Osteoblast (primary cell): ENCODE data around the gene IL27RA. TPM values are rescaled to one million over a fixed set of nuclear protein-coding genes. Genes with fewer than 3 reads are reported as not detected.

Experiments used
- DNase-seq: peaks from one replicate; pipeline ENCODE4 v3.0.0; 2011; ENCODE audit warnings: low spot score, mixed read lengths; ENCODE audit not compliant: insufficient read length; ENCODE audit errors: missing footprints
- H2AFZ ChIP-seq: 2 replicates; pipeline ENCODE4 v1.6.0; 2011; ENCODE audit warnings: mild to moderate bottlenecking, low read length
- H3K27ac ChIP-seq: 2 replicates; pipeline ENCODE4 v1.5.1; 2011; ENCODE audit warnings: mild to moderate bottlenecking, low read depth, low read length, moderate library complexity
- H3K27me3 ChIP-seq: 2 replicates; pipeline ENCODE4 v1.6.0; 2012; ENCODE audit warnings: mild to moderate bottlenecking, control low read depth, inconsistent platforms, low read length, moderate library complexity; ENCODE audit not compliant: insufficient read depth
- H3K36me3 ChIP-seq: 2 replicates; pipeline ENCODE4 v1.5.1; 2011; ENCODE audit warnings: mild to moderate bottlenecking, low read length, control low read depth, moderate library complexity; ENCODE audit not compliant: insufficient read depth
- H3K4me1 ChIP-seq: 2 replicates; pipeline ENCODE4 v1.5.1; 2011; ENCODE audit warnings: mild to moderate bottlenecking, low read length, control low read depth, moderate library complexity; ENCODE audit not compliant: insufficient read depth
- H3K4me2 ChIP-seq: 2 replicates; pipeline ENCODE4 v1.6.0; 2011; ENCODE audit warnings: mild to moderate bottlenecking, low read length; ENCODE audit not compliant: insufficient read depth
- H3K4me3 ChIP-seq: fragments of 200-600 bp; sonication (generic); 3 replicates; pipeline ENCODE4 v1.5.1; 2012; ENCODE audit warnings: mild to moderate bottlenecking, low read length, inconsistent platforms; ENCODE audit not compliant: insufficient read depth
- H3K79me2 ChIP-seq: 2 replicates; pipeline ENCODE4 v1.6.0; 2012; ENCODE audit warnings: mild to moderate bottlenecking, low read length, control low read depth, inconsistent platforms; ENCODE audit not compliant: insufficient read depth
- H3K9me3 ChIP-seq: 2 replicates; pipeline ENCODE4 v1.5.1; 2011; ENCODE audit warnings: low read depth, low read length, control low read depth
- H4K20me1 ChIP-seq: 2 replicates; pipeline ENCODE4 v1.6.0; 2012; ENCODE audit warnings: mild to moderate bottlenecking, low read length, control low read depth; ENCODE audit not compliant: insufficient read depth
- total RNA-seq: library from RNA; depleted of rRNA; stranded (reverse); fragments of >200 nt; gene quantifications from 2 replicates; pipeline ENCODE4 v1.2.3, GENCODE V29; 2012
- TF ChIP-seq, protein P1 (sequence below): IDR thresholded peaks from 2 replicates; pipeline ENCODE4 v1.5.1; 2011; ENCODE audit warnings: mild to moderate bottlenecking, low read depth, low read length, moderate library complexity; ENCODE audit errors: extremely low read depth

Gene IL27RA
- total RNA-seq, 1 donor, result 1.1 TPM

DNA sequence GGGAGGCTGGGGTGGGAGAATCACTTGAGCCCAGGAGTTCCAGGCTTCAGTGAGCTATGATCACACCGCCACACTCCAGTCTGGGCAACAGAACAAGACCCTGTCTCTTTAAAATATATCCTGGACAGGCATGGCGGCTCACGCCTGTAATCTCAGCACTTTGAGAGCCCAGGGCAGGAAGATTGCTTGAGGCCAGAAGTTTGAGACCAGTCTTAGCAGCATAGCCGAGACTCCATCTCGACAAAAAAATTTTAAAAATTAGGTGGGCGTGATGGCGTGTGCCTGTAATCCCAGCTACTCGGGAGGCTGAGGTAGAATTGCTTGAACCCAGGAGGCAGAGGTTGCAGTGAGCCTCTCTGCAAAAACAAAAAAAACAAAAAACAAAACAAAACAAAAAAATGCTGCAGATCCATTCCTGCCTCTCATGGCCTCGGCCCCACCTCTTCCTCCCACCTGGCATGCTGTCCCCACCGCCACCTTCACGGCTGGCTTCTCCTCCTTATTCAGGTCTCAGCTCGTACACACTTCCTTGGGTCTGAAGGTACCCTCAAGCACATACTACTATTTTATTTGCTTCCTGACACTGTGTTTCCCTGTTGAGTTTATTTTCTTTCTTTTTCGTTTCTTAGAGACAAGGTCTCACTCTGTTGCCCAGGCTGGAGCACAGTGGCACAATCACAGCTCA lies 30.7 kb upstream of the IL27RA start:
- no peaks in the 10 kb centered on the region for H3K36me3 ChIP-seq
- peaks cover 2% of the 10 kb centered on the region for H3K9me3 ChIP-seq
- H3K4me1 ChIP-seq, result peaks cover 19% of the 10 kb centered on the region
- H3K27ac ChIP-seq, result no peak overlapping the region
- H3K79me2 ChIP-seq, result peaks cover 46% of the 10 kb centered on the region
- TF ChIP-seq, protein P1, sequence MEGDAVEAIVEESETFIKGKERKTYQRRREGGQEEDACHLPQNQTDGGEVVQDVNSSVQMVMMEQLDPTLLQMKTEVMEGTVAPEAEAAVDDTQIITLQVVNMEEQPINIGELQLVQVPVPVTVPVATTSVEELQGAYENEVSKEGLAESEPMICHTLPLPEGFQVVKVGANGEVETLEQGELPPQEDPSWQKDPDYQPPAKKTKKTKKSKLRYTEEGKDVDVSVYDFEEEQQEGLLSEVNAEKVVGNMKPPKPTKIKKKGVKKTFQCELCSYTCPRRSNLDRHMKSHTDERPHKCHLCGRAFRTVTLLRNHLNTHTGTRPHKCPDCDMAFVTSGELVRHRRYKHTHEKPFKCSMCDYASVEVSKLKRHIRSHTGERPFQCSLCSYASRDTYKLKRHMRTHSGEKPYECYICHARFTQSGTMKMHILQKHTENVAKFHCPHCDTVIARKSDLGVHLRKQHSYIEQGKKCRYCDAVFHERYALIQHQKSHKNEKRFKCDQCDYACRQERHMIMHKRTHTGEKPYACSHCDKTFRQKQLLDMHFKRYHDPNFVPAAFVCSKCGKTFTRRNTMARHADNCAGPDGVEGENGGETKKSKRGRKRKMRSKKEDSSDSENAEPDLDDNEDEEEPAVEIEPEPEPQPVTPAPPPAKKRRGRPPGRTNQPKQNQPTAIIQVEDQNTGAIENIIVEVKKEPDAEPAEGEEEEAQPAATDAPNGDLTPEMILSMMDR, result no peak
- no peaks in the 10 kb centered on the region for H3K27me3 ChIP-seq
- no peak overlapping the region for H2AFZ ChIP-seq
- H3K4me2 ChIP-seq, result no peak overlapping the region
- no peak for DNase-seq
- H4K20me1 ChIP-seq, result peaks cover 13% of the 10 kb centered on the region
- H3K4me3 ChIP-seq, result no peak overlapping the region

DNA sequence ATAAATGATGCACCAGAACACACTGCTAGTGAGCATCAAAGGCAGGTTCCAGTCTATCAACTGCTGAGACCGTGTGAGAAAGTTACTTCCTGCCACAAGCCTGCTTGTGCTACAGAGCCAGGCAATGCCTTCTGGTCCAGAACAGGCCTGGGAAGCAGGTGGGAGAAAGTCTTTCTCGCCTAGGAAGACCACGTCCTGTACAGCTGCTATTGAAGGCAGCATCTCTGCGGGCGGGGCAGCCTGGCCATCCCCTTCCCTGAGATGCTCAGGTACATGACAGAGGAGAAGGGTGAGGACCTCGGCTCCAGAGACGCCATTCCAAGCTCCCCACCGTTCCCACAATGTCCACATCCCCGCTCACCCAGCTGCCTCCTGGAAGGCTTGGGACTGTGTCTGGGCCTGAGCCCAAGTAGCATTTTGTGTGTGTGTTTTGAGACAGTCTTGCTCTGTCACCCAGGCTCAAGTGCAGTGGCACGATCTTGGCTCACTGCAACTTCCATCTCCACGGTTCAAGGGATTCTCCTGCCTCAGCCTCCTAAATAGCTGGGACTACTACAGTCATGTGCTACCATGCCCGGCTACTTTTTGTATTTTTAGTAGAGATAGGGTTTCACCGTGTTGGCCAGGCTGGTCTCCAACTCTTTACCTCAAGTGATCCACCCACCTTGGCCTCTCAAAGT lies 28.9 kb upstream of the IL27RA start:
- Histone ChIP-seq H3K36me3 (no peaks in the 10 kb centered on the region), H4K20me1 (peaks cover 11% of the 10 kb centered on the region), H2AFZ (peak overlapping the region; percentile 47), H3K4me3 (no peak overlapping the region), H3K9me3 (peaks cover 2% of the 10 kb centered on the region), H3K4me1 (peaks cover 23% of the 10 kb centered on the region), H3K27ac (peak overlapping the region; percentile 36), H3K79me2 (peaks cover 42% of the 10 kb centered on the region), H3K4me2 (peak overlapping the region; percentile 41), H3K27me3 (no peaks in the 10 kb centered on the region)
- peak; percentile 49 for DNase-seq
- TF ChIP-seq, protein P1, result no peak

DNA sequence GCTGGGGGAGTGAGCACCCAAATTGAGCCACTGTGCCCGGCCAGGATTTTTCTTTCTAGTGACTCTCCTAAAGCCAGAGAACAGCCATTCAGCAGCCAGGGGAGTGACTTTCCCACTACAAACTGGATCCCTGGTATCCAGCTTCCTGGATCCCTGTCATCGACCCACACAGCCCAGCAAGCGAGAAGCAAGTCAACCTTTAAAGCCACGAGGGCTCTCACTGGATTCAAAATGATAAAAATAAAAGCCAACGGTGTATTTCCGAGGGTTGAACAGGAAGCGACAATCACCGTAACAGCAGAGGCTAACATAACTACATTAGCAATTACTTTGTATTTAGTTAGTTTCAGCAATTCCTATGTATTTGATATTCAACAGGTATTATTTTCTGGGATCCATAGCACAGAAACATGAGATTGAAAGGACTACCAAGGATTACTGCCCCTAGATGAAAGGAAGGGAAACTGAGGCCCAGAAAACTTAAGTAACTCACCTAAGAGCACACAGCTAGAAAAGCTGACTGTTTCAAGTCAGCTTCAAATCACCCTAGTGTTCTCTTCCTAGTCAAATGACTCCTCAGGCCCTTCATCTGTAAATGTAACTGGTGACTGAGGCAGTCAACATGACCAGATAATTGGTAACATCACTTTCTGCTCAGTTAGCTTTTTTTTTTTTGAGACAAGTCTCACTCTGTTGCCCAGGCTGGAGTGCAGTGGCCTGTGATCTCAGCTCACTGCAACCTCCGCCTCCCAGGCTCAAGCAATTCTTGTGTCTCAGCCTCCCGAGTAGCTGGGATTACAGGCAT lies 28.1 kb upstream of the IL27RA start:
- peak overlapping the region; percentile 36 for H3K27ac ChIP-seq
- peak overlapping the region; percentile 47 for H2AFZ ChIP-seq
- no peaks in the 10 kb centered on the region for H3K36me3 ChIP-seq
- DNase-seq, result peak; percentile 47
- peaks cover 23% of the 10 kb centered on the region for H3K4me1 ChIP-seq
- H3K9me3 ChIP-seq, result peaks cover 2% of the 10 kb centered on the region
- H3K4me3 ChIP-seq, result no peak overlapping the region
- H3K4me2 ChIP-seq, result peak overlapping the region; percentile 41
- H3K79me2 ChIP-seq, result peaks cover 36% of the 10 kb centered on the region
- TF ChIP-seq, protein P1, result no peak
- no peaks in the 10 kb centered on the region for H3K27me3 ChIP-seq
- H4K20me1 ChIP-seq, result peaks cover 9% of the 10 kb centered on the region
